ENCODE results near the gene CDH16.
A peak's percentile ranks its signal among the peaks of the same experiment; 100 is the strongest.
"Not testable (repeated sequence)": the region's sequence is repeated elsewhere in the genome, so short reads cannot be mapped to it uniquely, and the experiment has no call there.

The CDH16 gene

GRCh38 chr16:66946974-66947301 lies 28.3 kb upstream of the CDH16 start:
- DNase-seq (ENCODE audit: low read depth): no peak

GRCh38 chr16:66946541-66946940 lies 27.9 kb upstream of the CDH16 start:
- no peak for DNase-seq (ENCODE audit: low read depth)

- no peak for DNase-seq (ENCODE audit: low read depth)
These were observed 27.3 kb upstream of the CDH16 start for GRCh38 chr16:66945939-66946338.

- not testable (repeated sequence) for DNase-seq (ENCODE audit: low read depth)
These were observed 26.3 kb upstream of the CDH16 start for GRCh38 chr16:66944971-66945370.

GRCh38 chr16:66944054-66944441 lies 25.4 kb upstream of the CDH16 start:
- DNase-seq (ENCODE audit: low read depth): no peak

- no peak for DNase-seq (ENCODE audit: low read depth)
These were observed 24.9 kb upstream of the CDH16 start for GRCh38 chr16:66943426-66944053.

GRCh38 chr16:66942981-66943380 lies 24.3 kb upstream of the CDH16 start:
- no peak for DNase-seq (ENCODE audit: low read depth)

- DNase-seq (ENCODE audit: low read depth): no peak
These were observed 21.6 kb upstream of the CDH16 start for GRCh38 chr16:66940236-66940635.

GRCh38 chr16:66939366-66939765 lies 20.7 kb upstream of the CDH16 start:
- DNase-seq (ENCODE audit: low read depth): no peak

- DNase-seq (ENCODE audit: low read depth): no peak
These were observed 19.1 kb upstream of the CDH16 start for GRCh38 chr16:66937725-66938337.

GRCh38 chr16:66936889-66937554 lies 18.3 kb upstream of the CDH16 start:
- no peak for DNase-seq (ENCODE audit: low read depth)

- no peak for DNase-seq (ENCODE audit: low read depth)
These were observed 17.8 kb upstream of the CDH16 start for GRCh38 chr16:66936462-66936861.

- no peak for DNase-seq (ENCODE audit: low read depth)
These were observed 16.8 kb upstream of the CDH16 start, which contains the start of gene CES2 for GRCh38 chr16:66935314-66936011. CES2 (plus strand) TSS chr16:66935516; CDS start chr16:66935636, 120 bp downstream.

- DNase-seq (ENCODE audit: low read depth): not testable (repeated sequence)
These were observed 16.2 kb upstream of the CDH16 start for GRCh38 chr16:66934839-66935313.

- peak; percentile 70 for DNase-seq (ENCODE audit: low read depth)
These were observed 15.6 kb upstream of the CDH16 start, which contains the start of gene CIAO2B for GRCh38 chr16:66934138-66934838. CIAO2B (minus strand) TSS chr16:66934402; CDS start chr16:66934364, 38 bp downstream.

GRCh38 chr16:66933776-66934137 lies 15.1 kb upstream of the CDH16 start:
- DNase-seq (ENCODE audit: low read depth): no peak

- no peak for DNase-seq (ENCODE audit: low read depth)
These were observed 13.4 kb upstream of the CDH16 start for GRCh38 chr16:66932076-66932475.

GRCh38 chr16:66931665-66932064 lies 13.0 kb upstream of the CDH16 start:
- DNase-seq (ENCODE audit: low read depth): no peak

GRCh38 chr16:66930189-66930588 lies 11.5 kb upstream of the CDH16 start:
- no peak for DNase-seq (ENCODE audit: low read depth)

GRCh38 chr16:66928702-66929388 lies 10.2 kb upstream of the CDH16 start:
- no peak for DNase-seq (ENCODE audit: low read depth)

- no peak for DNase-seq (ENCODE audit: low read depth)
These were observed 9.4 kb upstream of the CDH16 start for GRCh38 chr16:66927918-66928649.

Data from stromal cell of bone marrow (primary cell).